HepG2 (cell line): ENCODE measurements around the gene SPRY1. TPM values are rescaled to one million over a fixed set of nuclear protein-coding genes. Genes with fewer than 3 reads are reported as not detected.

Source experiments
- ATAC-seq: fragments of 200-7000 bp; cut with Tn5 transposase; 3 replicates; pipeline ENCODE4 v1.9.1; 2020; ENCODE audit warnings: mild to moderate bottlenecking, moderate library complexity
- BruUV-seq: library from RNA; stranded (reverse); fragments of 400-500 nt; replicated peaks from 2 replicates; lab custom pipeline; 2021; lab: Mats Ljungman, UMichigan
- CTCF ChIA-PET: fragments of 300-600 bp; formaldehyde crosslinking; extraction: SDS; loops from one replicate; lab custom pipeline; 2021; ENCODE audit warnings: low total read pairs, inconsistent platforms, low intra/inter-chr PET ratio; lab: Yijun Ruan, JAX
- POLR2A ChIA-PET: fragments of 350-600 bp; sonication (Branson Sonifier 250); formaldehyde crosslinking; loops from one replicate; lab custom pipeline; 2020; ENCODE audit warnings: antibody characterized with exemption, inconsistent platforms; lab: Yijun Ruan, JAX
- DNase-seq: peaks from one replicate; pipeline ENCODE4 v3.0.0-alpha.2; 2015; ENCODE audit warnings: low spot score
- FAIRE-seq: peaks from 3 replicates; lab custom pipeline; 2011; peaks lifted over from hg19 to GRCh38; lab: Jason Lieb, UNC
- H2AFZ ChIP-seq: one replicate; pipeline ENCODE4 v1.6.1; 2011; ENCODE audit warnings: low read length, inconsistent platforms
- H3K27ac ChIP-seq: fragments of 300-600 bp; 3 replicates; pipeline ENCODE4 v1.8.0; 2011; ENCODE audit warnings: mixed run types, mild to moderate bottlenecking, mixed read lengths, low read length, inconsistent platforms; ENCODE audit not compliant: insufficient read depth; ENCODE audit errors: extremely low read length
- H3K27me3 ChIP-seq, 2 experiments: fragments of 200-600 bp in 1 of 2; 2 replicates in 1 of 2; 3 replicates in 1 of 2; pipeline versions ENCODE4 v1.6.0 to v1.8.0; 2011; ENCODE audit warnings: low read length in 2 of 2, mild to moderate bottlenecking in 2 of 2, moderate library complexity in 2 of 2, inconsistent platforms in 1 of 2; ENCODE audit not compliant: insufficient read depth in 2 of 2, control insufficient read depth in 1 of 2
- H3K36me3 ChIP-seq, 2 experiments: fragments of 200-600 bp in 1 of 2; replicated peaks in 1 of 2; 2 replicates in 1 of 2; 3 replicates in 1 of 2; pipeline versions ENCODE4 v1.5.1 to v1.8.0; 2011; ENCODE audit warnings: low read length in 2 of 2, inconsistent platforms in 1 of 2; ENCODE audit not compliant: insufficient read depth in 2 of 2, control insufficient read depth in 1 of 2
- H3K4me1 ChIP-seq: 2 replicates; pipeline ENCODE4 v1.5.1; 2012; ENCODE audit warnings: low read length, inconsistent platforms; ENCODE audit not compliant: insufficient read depth
- H3K4me2 ChIP-seq: 2 replicates; pipeline ENCODE4 v1.6.0; 2011; ENCODE audit warnings: low read depth, low read length, inconsistent platforms
- H3K4me3 ChIP-seq, 3 experiments: fragments of 200-600 bp in 1 of 3; sonication (generic), shearing (Covaris generic) in 1 of 3; replicated peaks in 1 of 3; 2 replicates each; pipeline ENCODE4 v1.5.1; 2011 to 2016; ENCODE audit warnings: low read length in 3 of 3, inconsistent platforms in 2 of 3, low read depth in 2 of 3, mild to moderate bottlenecking in 2 of 3, control low read depth in 1 of 3, mixed read lengths in 1 of 3; ENCODE audit not compliant: insufficient read depth in 1 of 3
- H3K79me2 ChIP-seq: one replicate; pipeline ENCODE4 v1.6.1; 2011; ENCODE audit warnings: low read length, inconsistent platforms; ENCODE audit not compliant: insufficient read depth
- H3K9ac ChIP-seq: 2 replicates; pipeline ENCODE4 v1.6.0; 2011; ENCODE audit warnings: mild to moderate bottlenecking, low read depth, low read length, inconsistent platforms; ENCODE audit not compliant: insufficient read depth
- H3K9me3 ChIP-seq: 2 replicates; pipeline ENCODE4 v1.5.1; 2012; ENCODE audit warnings: mild to moderate bottlenecking, low read length
- H4K20me1 ChIP-seq: 2 replicates; pipeline ENCODE4 v1.6.0; 2011; ENCODE audit warnings: inconsistent platforms, mild to moderate bottlenecking, low read length, moderate library complexity; ENCODE audit not compliant: insufficient read depth
- HDAC2 ChIP-seq: sonication (generic); formaldehyde crosslinking; IDR thresholded peaks from 2 replicates; pipeline ENCODE4 v1.4.0; 2020; ENCODE audit warnings: missing genetic modification reagents
- KLF9 ChIP-seq: IDR thresholded peaks from 2 replicates; pipeline ENCODE4 v1.6.1; 2016; ENCODE audit warnings: low read depth
- LBX2 ChIP-seq: sonication (generic); formaldehyde crosslinking; IDR thresholded peaks from 2 replicates; pipeline ENCODE4 v1.5.0; 2020; ENCODE audit warnings: missing genetic modification reagents, mild to moderate bottlenecking, borderline replicate concordance
- MAZ ChIP-seq, 2 experiments: sonication (generic) in 1 of 2; formaldehyde crosslinking in 1 of 2; IDR thresholded peaks; 2 replicates each; pipeline versions ENCODE4 v1.5.0 to v1.6.1; 2012 to 2020; ENCODE audit warnings: low read depth in 2 of 2, mild to moderate bottlenecking in 2 of 2, borderline replicate concordance in 1 of 2, improper control_type of control experiment in 1 of 2, low read length in 1 of 2, missing genetic modification reagents in 1 of 2, moderate library complexity in 1 of 2
- NR1H2 ChIP-seq: sonication (generic); formaldehyde crosslinking; IDR thresholded peaks from 2 replicates; pipeline ENCODE4 v1.8.1; 2022; ENCODE audit warnings: low read depth, missing genetic modification reagents, borderline replicate concordance
- RCOR2 ChIP-seq: IDR thresholded peaks from 2 replicates; pipeline ENCODE4 v1.6.1; 2016; ENCODE audit warnings: missing biosample characterization, missing genetic modification reagents
- SNAI1 ChIP-seq: sonication (generic); formaldehyde crosslinking; IDR thresholded peaks from 2 replicates; pipeline ENCODE4 v1.5.0; 2020; ENCODE audit warnings: mild to moderate bottlenecking, missing genetic modification reagents, borderline replicate concordance
- TFE3 ChIP-seq: IDR thresholded peaks from 2 replicates; pipeline ENCODE4 v1.6.1; 2016
- U2AF1 ChIP-seq: fragments of 200-400 bp; formaldehyde crosslinking; optimal IDR thresholded peaks from 2 replicates; pipeline ENCODE3; 2017; ENCODE audit warnings: mild to moderate bottlenecking, low read depth, low read length
- ZMYM3 ChIP-seq: sonication (generic); formaldehyde crosslinking; IDR thresholded peaks from 2 replicates; pipeline ENCODE4 v1.5.1; 2020; ENCODE audit warnings: mild to moderate bottlenecking, missing genetic modification reagents
- ZNF160 ChIP-seq: sonication (generic); formaldehyde crosslinking; IDR thresholded peaks from 2 replicates; pipeline ENCODE4 v1.8.0; 2022; ENCODE audit warnings: mild to moderate bottlenecking, inconsistent platforms, missing genetic modification reagents
- ZNF234 ChIP-seq: sonication (generic); formaldehyde crosslinking; conservative IDR thresholded peaks from 2 replicates; pipeline ENCODE4 v1.5.1; 2020; ENCODE audit warnings: mild to moderate bottlenecking, missing genetic modification reagents
- ZNF274 ChIP-seq: sonication (generic); formaldehyde crosslinking; IDR thresholded peaks from 2 replicates; pipeline ENCODE4 v1.5.1; 2020; ENCODE audit warnings: mild to moderate bottlenecking, missing genetic modification reagents
- ZNF569 ChIP-seq: sonication (generic); formaldehyde crosslinking; IDR thresholded peaks from 2 replicates; pipeline ENCODE4 v1.5.0; 2020; ENCODE audit warnings: mild to moderate bottlenecking, missing genetic modification reagents, moderate library complexity, borderline replicate concordance
- ZSCAN22 ChIP-seq: sonication (generic); formaldehyde crosslinking; IDR thresholded peaks from 2 replicates; pipeline ENCODE4 v1.4.0; 2020; ENCODE audit warnings: mild to moderate bottlenecking, missing genetic modification reagents
- ZZZ3 ChIP-seq: sonication (generic); formaldehyde crosslinking; IDR thresholded peaks from 2 replicates; pipeline ENCODE4 v1.4.0; 2020; ENCODE audit warnings: missing genetic modification reagents, mild to moderate bottlenecking, borderline replicate concordance
- WGBS: methylation state at CpG from one replicate; pipeline ENCODE4 v1.1.6; 2017; ENCODE audit warnings: low lambda C conversion rate; 5-methylcytosine and 5-hydroxymethylcytosine counted together
- in situ Hi-C: cut with HindIII; loops from 2 replicates; pipeline ENCODE4 v1.10.0; 2017; ENCODE audit warnings: low pct_unique_long_range_greater_than_20kb; ENCODE audit not compliant: extremely low pct_ligation_motif_present
- intact Hi-C: fragments of 100-400 bp; cut with micrococcal nuclease; formaldehyde crosslinking; loops from one replicate; pipeline ENCODE4 v1.10.0; 2022; ENCODE audit not compliant: unreplicated experiment
- polyA plus RNA-seq, 8 experiments: library from polyadenylated mRNA; depleted of rRNA in 3 of 8; stranded (reverse) in 7 of 8; unstranded in 1 of 8; fragments of >200 nt; fragmentation: Illumina TruSeq in 4 of 8; extraction: Trizol in 4 of 8; gene quantifications; 2 replicates each; pipeline versions ENCODE4 v1.2.1 to v1.2.3, GENCODE V29; 2011 to 2016; ENCODE audit warnings: low read depth in 4 of 8, missing spikeins in 1 of 8, mixed read lengths in 1 of 8; ENCODE audit not compliant: insufficient read depth in 1 of 8
- total RNA-seq, 5 experiments: library from RNA; depleted of rRNA; stranded (reverse); fragments of >200 nt; fragmentation: Illumina TruSeq; extraction: Trizol; gene quantifications; 2 replicates each; pipeline ENCODE4 v1.2.3, GENCODE V29; 2016; ENCODE audit warnings: low read depth in 1 of 5

Gene SPRY1
- total and polyA plus RNA-seq, 2 of the 13 experiments (the other 11 are each of a cell fraction or from before 2014, with no cell fraction given), result 24.7 to 33.4 TPM

- FAIRE-seq (no peak), DNase-seq (no peak), ATAC-seq (no peak)
- peaks cover 28% of the 10 kb centered on the region for H3K4me1 ChIP-seq
- no peaks in the 10 kb centered on the region for H4K20me1 ChIP-seq
- no peak overlapping the region for H2AFZ ChIP-seq
- H3K9ac ChIP-seq, result no peak overlapping the region
- CTCF ChIA-PET, result no interaction called here
- no peak overlapping the region for H3K27ac ChIP-seq
- intact Hi-C loops, result no loop called here
- H3K27me3 ChIP-seq, result no peaks in the 10 kb centered on the region
- in situ Hi-C loops, result no loop called here
- H3K4me2 ChIP-seq, result no peak overlapping the region
- no TSS peak for BruUV-seq
- H3K9me3 ChIP-seq, result peaks cover 6% of the 10 kb centered on the region; the same call in 1 of the 2 replicates
- WGBS, result 91% methylated on average over 3 of the region's 3 CpGs
- TF ChIP-seq RCOR2 (CRISPR knock-in tag) (no peak), ZNF274 (no peak), MAZ (IDR thresholded peaks at IDR 0.05; ENCODE audit: borderline replicate concordance, low read depth, low read length) (no peak), MAZ (CRISPR knock-in tag; IDR thresholded peaks at IDR 0.05; ENCODE audit: low read depth) (no peak), SNAI1 (no peak), TFE3 (CRISPR knock-in tag) (no peak), NR1H2 (CRISPR knock-in tag) (no peak), ZNF569 (CRISPR knock-in tag) (no peak), ZMYM3 (CRISPR knock-in tag) (no peak), LBX2 (CRISPR knock-in tag) (no peak), ZNF160 (CRISPR knock-in tag) (no peak), U2AF1 (no peak), ZZZ3 (no peak), KLF9 (CRISPR knock-in tag) (no peak), HDAC2 (CRISPR knock-in tag) (no peak), ZSCAN22 (CRISPR knock-in tag) (no peak), ZNF234 (CRISPR knock-in tag) (no peak)
- H3K79me2 ChIP-seq, result no peaks in the 10 kb centered on the region
- POLR2A ChIA-PET, result no interaction called here
- no peak overlapping the region for H3K4me3 ChIP-seq
- H3K36me3 ChIP-seq, result no peaks in the 10 kb centered on the region
Observed at GRCh38 chr4:123430031-123430430, 33.4 kb downstream of the SPRY1 start.
